ENCODE measurements around the gene SLC38A9.
"Not testable (repeated sequence)": the region's sequence is repeated elsewhere in the genome, so short reads cannot be mapped to it uniquely, and the experiment has no call there.

Gene SLC38A9

DNA sequence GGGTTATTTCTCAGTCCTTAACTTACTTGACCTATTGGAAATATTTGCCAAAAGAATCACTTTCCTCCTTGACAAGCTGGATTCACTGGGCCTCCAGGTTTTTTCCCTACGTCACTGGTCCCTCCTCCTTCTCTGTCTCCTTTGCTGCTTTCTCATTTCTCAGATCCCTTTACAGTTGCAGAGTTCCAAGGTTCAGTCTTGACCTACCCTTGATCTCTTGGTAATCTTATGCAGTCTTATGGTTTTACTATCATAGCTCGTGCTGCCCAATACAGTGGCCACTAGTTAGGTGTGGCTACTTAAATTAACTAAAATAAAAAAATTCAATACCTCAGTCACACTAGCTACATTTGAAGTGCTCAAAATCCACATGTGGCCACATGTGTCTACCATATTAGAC lies 11.4 kb downstream of the SLC38A9 start:
- TF ChIP-seq EZH2phosphoT487 (IDR thresholded peaks at IDR 0.05; ENCODE audit: low read length) (no peak), EZH2 (optimal IDR thresholded peaks at IDR 0.05; ENCODE audit: low read depth, low read length) (no peak)
- TF ChIP-seq, protein P1, sequence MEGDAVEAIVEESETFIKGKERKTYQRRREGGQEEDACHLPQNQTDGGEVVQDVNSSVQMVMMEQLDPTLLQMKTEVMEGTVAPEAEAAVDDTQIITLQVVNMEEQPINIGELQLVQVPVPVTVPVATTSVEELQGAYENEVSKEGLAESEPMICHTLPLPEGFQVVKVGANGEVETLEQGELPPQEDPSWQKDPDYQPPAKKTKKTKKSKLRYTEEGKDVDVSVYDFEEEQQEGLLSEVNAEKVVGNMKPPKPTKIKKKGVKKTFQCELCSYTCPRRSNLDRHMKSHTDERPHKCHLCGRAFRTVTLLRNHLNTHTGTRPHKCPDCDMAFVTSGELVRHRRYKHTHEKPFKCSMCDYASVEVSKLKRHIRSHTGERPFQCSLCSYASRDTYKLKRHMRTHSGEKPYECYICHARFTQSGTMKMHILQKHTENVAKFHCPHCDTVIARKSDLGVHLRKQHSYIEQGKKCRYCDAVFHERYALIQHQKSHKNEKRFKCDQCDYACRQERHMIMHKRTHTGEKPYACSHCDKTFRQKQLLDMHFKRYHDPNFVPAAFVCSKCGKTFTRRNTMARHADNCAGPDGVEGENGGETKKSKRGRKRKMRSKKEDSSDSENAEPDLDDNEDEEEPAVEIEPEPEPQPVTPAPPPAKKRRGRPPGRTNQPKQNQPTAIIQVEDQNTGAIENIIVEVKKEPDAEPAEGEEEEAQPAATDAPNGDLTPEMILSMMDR (IDR thresholded peaks at IDR 0.05; ENCODE audit: low read length) = no peak
- H3K9me3 ChIP-seq (replicated peaks; ENCODE audit: insufficient read depth, low read length) = no peaks in the 10 kb centered on the region
- H3K4me3 ChIP-seq (ENCODE audit: low read length) = no peak overlapping the region
- no peak overlapping the region for H3K9ac ChIP-seq (ENCODE audit: low read length)
- H3K4me1 ChIP-seq (ENCODE audit: low read length) = 0 out of 2 replicates have a peak, but pooled peaks cover 5% of the 10 kb centered on the region
- no peak overlapping the region for H2AFZ ChIP-seq (ENCODE audit: low read length)
- H3K4me2 ChIP-seq (ENCODE audit: low read depth, low read length) = no peak overlapping the region
- H3K36me3 ChIP-seq (replicated peaks; ENCODE audit: insufficient read depth, low read length) = no peaks in the 10 kb centered on the region
- H3K27me3 ChIP-seq (replicated peaks; ENCODE audit: insufficient read depth, low read length) = no peaks in the 10 kb centered on the region
- no peak for DNase-seq
- no peaks in the 10 kb centered on the region for H4K20me1 ChIP-seq (ENCODE audit: insufficient read depth, low read length)
- H3F3A ChIP-seq (ENCODE audit: insufficient read depth, low read length) = no peaks in the 10 kb centered on the region
- no peaks in the 10 kb centered on the region for H3K9me2 ChIP-seq (replicated peaks; ENCODE audit: insufficient read depth, low read length)
- no peak overlapping the region for H3K27ac ChIP-seq (ENCODE audit: low read length)
- no peaks in the 10 kb centered on the region for H3K79me2 ChIP-seq (ENCODE audit: low read length)

DNA sequence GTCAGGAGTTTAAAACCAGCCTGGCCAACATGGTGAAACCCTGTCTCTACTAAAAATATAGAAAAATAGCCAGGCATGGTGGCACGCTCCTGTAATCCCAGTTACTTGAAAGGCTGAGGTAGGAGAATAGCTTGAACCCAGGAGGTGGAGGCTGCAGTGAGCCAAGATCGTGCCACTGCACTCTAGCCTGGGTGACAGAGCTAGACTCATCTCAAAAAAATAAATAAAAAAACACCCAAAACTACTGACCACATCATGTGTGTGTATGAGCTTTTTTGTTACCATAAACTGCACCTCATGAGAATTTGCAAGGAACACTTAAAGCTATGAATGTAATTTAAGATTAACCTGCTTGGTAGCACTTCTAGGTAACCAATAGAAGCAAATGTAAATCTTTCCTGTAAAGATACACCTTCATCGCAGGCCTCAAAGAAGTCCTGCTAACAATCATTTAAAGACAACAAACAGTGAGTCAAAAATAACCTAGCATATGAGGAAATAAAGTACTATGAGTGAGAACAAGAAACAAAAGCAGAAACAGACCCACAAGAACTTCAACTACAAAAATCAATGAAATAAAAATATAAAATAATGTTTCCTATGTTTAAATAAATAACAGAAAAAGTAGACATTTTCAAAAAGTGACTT lies 13.0 kb downstream of the SLC38A9 start:
- H3K4me2 ChIP-seq (ENCODE audit: low read depth, low read length) = no peak overlapping the region
- H3F3A ChIP-seq (ENCODE audit: insufficient read depth, low read length) = no peaks in the 10 kb centered on the region
- H3K9ac ChIP-seq (ENCODE audit: low read length) = no peak overlapping the region
- no peak overlapping the region for H2AFZ ChIP-seq (ENCODE audit: low read length)
- H3K4me1 ChIP-seq (ENCODE audit: low read length) = 0 out of 2 replicates have a peak, but pooled peaks cover 5% of the 10 kb centered on the region
- H3K9me3 ChIP-seq (replicated peaks; ENCODE audit: insufficient read depth, low read length) = no peaks in the 10 kb centered on the region
- no peak overlapping the region for H3K27ac ChIP-seq (ENCODE audit: low read length)
- no peaks in the 10 kb centered on the region for H3K36me3 ChIP-seq (replicated peaks; ENCODE audit: insufficient read depth, low read length)
- no peaks in the 10 kb centered on the region for H4K20me1 ChIP-seq (ENCODE audit: insufficient read depth, low read length)
- no peak for DNase-seq
- H3K27me3 ChIP-seq (replicated peaks; ENCODE audit: insufficient read depth, low read length) = no peaks in the 10 kb centered on the region
- no peaks in the 10 kb centered on the region for H3K79me2 ChIP-seq (ENCODE audit: low read length)
- no peak for TF ChIP-seq EZH2 (optimal IDR thresholded peaks at IDR 0.05; ENCODE audit: low read depth, low read length)
- no peak for TF ChIP-seq EZH2phosphoT487 (IDR thresholded peaks at IDR 0.05; ENCODE audit: low read length)
- TF ChIP-seq, protein P1 (IDR thresholded peaks at IDR 0.05; ENCODE audit: low read length) = no peak
- H3K9me2 ChIP-seq (replicated peaks; ENCODE audit: insufficient read depth, low read length) = no peaks in the 10 kb centered on the region
- no peak overlapping the region for H3K4me3 ChIP-seq (ENCODE audit: low read length)

GRCh38 chr5:55696704-55697103 lies 15.4 kb downstream of the SLC38A9 start:
- DNase-seq; H3K9me2 ChIP-seq (replicated peaks; ENCODE audit: insufficient read depth, low read length); H3K36me3 ChIP-seq (replicated peaks; ENCODE audit: insufficient read depth, low read length); H3K4me3 ChIP-seq (ENCODE audit: low read length); H4K20me1 ChIP-seq (ENCODE audit: insufficient read depth, low read length); H3K27me3 ChIP-seq (replicated peaks; ENCODE audit: insufficient read depth, low read length); H3K9ac ChIP-seq (ENCODE audit: low read length); H2AFZ ChIP-seq (ENCODE audit: low read length); H3K9me3 ChIP-seq (replicated peaks; ENCODE audit: insufficient read depth, low read length); H3K27ac ChIP-seq (ENCODE audit: low read length); H3K4me1 ChIP-seq (ENCODE audit: low read length); H3K79me2 ChIP-seq (ENCODE audit: low read length); H3K4me2 ChIP-seq (ENCODE audit: low read depth, low read length); H3F3A ChIP-seq (ENCODE audit: insufficient read depth, low read length): not testable (repeated sequence)

DNA sequence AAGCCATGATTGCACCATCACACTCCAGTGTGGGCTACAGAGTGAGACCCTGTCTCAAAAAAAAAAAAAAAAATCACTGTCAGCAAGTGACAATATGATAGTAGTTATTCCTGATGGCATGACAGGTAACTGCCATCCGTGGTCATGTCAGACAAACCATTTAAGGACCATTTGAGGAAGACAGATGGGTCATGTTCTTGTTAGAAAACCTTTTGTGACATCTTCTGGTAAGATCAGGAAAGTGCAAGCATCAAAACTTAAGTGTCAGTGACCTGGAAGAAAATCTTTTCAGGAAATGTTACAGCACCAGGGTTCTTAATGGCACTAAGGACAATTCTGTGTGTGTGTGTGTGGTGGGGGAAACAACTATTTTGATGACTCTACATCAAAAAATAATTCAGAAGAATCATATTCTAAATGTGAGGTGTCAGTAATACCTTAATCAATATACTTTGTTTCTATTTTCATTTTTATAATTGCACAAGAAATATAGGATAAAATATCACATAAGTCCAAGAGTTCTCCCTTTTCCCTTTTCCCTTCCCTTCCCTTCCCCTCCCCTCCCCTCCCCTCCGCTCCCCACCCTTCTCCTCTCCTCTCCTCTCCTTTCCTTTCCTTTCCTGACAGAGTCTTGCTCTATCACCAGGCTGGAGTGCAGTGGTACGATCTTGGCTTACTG lies 17.8 kb downstream of the SLC38A9 start:
- Histone ChIP-seq H4K20me1 (ENCODE audit: insufficient read depth, low read length) (no peaks in the 10 kb centered on the region), H3K27ac (ENCODE audit: low read length) (no peak overlapping the region), H3F3A (ENCODE audit: insufficient read depth, low read length) (no peaks in the 10 kb centered on the region), H3K27me3 (replicated peaks; ENCODE audit: insufficient read depth, low read length) (no peaks in the 10 kb centered on the region), H3K9me3 (replicated peaks; ENCODE audit: insufficient read depth, low read length) (no peaks in the 10 kb centered on the region), H3K4me2 (ENCODE audit: low read depth, low read length) (no peak overlapping the region), H3K9me2 (replicated peaks; ENCODE audit: insufficient read depth, low read length) (no peaks in the 10 kb centered on the region), H3K9ac (ENCODE audit: low read length) (no peak overlapping the region), H3K36me3 (replicated peaks; ENCODE audit: insufficient read depth, low read length) (no peaks in the 10 kb centered on the region), H2AFZ (ENCODE audit: low read length) (no peak overlapping the region), H3K4me1 (ENCODE audit: low read length) (no peaks in the 10 kb centered on the region), H3K79me2 (ENCODE audit: low read length) (no peaks in the 10 kb centered on the region), H3K4me3 (ENCODE audit: low read length) (no peak overlapping the region)
- TF ChIP-seq, protein P1 (IDR thresholded peaks at IDR 0.05; ENCODE audit: low read length) = peak; percentile 54
- TF ChIP-seq EZH2 (optimal IDR thresholded peaks at IDR 0.05; ENCODE audit: low read depth, low read length) = no peak
- no peak for TF ChIP-seq EZH2phosphoT487 (IDR thresholded peaks at IDR 0.05; ENCODE audit: low read length)
- DNase-seq = peak; percentile 50
